GM19238 (cell line): ENCODE data around the gene DNM2.
"Not testable (repeated sequence)": the region's sequence is repeated elsewhere in the genome, so short reads cannot be mapped to it uniquely, and the experiment has no call there.

Experiments
- DNase-seq: peaks from one replicate; pipeline ENCODE4 v3.0.0; 2011; ENCODE audit warnings: low spot score; ENCODE audit not compliant: insufficient read length

The DNM2 gene

DNA sequence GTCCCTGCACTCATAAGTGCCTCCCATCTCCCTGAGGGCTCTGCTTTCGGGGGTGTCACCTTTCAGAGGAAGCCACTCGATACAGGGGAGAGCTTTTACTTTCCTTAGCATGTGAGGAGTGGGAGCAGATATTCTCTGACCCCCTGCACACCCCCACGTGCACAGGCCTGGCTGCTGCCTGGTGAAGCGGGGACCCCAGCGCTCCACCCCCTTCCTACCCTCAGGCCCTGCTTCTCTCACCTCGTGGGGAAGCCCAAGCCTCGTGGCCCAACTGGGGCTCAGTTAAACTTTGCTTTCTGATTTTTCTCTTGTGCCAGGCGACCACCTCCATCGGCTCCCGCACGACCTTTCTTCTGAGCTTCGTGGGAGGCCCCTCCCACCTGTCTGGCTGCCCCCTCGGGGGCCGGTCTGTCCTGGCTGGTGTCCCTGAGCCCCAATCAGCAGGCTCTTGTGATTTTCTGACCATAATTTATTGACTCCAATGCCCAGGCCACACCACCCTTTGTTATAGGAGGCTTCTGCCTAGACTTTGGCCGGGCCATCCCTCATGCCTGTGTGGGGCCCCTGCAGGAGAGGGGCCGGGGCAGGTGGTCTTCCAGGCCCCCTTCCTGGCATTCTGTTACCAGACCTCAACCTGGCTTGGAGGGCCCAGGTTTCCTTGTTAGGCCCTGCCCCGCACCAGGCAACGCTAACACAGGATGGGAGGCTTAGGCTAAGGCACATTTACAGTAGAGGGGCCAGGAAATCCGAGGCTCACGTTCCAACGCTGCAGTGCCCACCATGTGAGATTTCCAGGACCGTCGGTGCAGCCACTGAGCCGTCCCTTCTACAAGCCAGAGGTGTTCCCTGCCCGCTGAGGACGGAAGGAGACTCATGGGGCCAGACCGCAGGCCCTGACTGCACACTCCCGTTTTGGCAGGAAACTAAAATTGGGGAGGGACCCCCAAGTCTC, 114.4 kb downstream of the DNM2 start:
- DNase-seq, result no peak

DNA sequence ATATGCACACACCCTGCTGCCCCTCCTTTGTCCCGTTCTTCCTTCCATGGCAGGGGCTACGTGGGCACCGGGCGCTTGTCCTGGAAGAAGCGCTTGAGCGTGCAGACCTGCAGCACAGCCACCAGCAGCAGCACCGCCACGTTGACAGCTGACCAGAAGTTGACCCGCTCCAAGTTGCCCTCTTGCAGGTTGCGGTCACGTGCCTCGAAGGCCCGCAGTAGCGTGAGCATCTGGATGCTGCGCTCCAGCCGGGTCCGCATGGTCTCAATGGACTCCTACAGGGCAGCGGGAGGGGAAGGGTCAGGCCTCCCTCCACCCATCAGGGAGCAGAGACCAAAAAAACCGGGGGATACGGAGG, 115.0 kb downstream of the DNM2 start:
- DNase-seq, result no peak

DNA sequence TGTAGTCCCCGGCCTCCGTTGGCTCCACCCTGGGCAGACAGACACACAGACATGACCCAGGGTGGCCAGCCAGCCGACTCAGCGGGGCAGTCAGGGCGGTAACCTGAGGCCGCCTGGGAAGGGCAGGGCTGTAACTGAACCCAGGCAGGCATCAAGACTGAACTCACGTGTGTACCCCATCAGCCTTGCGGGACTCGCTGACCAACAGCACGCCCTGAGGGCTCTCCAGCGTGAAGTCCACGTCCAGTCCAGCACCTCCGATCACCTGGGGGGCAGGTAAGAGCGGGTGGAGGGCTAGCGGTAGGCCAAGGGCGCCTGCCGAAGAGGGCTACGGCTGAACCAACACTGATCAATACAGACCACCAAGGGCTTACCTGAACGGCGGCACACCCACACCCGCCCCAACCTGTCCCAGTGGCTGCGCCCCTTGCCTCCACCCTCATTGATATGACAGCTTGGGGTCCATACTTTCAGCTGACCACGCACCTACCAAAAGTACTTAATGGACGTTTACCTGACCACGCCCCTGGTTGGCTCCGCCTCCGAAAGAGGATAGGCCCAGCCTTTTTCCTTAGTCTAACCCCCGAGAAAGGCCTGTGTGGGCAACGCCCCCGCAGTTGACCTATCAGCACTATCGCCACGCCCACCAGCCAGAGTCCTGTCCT, 117.3 kb downstream of the DNM2 start:
- peak; percentile 99 for DNase-seq

DNA sequence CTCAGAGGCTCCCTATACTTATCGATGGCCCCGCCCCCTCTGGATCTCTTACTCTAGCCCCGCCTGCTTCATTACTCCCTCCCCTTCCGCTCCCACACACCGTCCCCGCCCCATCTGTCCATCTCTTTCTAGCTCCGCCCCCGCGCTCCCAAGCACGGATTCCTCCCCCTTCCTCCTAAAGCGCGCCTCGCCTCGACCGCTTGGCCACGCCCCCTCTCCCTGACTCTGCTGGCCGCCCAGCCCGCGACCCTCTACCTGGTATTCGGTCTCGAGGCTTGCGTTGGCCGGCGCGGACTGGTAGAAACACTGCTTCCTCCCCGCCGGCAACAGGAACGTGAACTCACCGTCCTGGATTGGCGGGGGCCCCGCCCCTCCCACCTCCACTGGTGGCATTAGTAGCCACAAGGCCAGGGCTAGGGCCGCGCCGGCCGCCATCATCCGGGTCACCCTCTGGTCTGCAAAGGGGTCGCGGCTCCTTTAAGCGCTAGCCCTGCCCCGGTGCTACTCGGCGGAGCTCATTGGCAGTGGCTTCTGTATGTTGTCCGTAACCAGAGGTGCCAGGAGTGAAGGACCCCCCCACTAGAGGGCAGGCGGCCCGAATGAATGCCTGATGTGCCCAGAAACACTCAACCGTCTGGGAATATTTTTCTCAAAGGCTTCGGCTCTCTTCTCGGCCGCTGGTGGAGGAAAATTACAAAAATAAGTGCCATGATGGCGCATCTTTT, 118.0 kb downstream of the DNM2 start, which contains the start of gene TMED1:
Gene TMED1, minus strand, starts transcription at position 459 of the 725 bp plus-strand sequence. Its CDS starts 21 bp downstream, at position 438.
- DNase-seq, result peak; percentile 98

DNA sequence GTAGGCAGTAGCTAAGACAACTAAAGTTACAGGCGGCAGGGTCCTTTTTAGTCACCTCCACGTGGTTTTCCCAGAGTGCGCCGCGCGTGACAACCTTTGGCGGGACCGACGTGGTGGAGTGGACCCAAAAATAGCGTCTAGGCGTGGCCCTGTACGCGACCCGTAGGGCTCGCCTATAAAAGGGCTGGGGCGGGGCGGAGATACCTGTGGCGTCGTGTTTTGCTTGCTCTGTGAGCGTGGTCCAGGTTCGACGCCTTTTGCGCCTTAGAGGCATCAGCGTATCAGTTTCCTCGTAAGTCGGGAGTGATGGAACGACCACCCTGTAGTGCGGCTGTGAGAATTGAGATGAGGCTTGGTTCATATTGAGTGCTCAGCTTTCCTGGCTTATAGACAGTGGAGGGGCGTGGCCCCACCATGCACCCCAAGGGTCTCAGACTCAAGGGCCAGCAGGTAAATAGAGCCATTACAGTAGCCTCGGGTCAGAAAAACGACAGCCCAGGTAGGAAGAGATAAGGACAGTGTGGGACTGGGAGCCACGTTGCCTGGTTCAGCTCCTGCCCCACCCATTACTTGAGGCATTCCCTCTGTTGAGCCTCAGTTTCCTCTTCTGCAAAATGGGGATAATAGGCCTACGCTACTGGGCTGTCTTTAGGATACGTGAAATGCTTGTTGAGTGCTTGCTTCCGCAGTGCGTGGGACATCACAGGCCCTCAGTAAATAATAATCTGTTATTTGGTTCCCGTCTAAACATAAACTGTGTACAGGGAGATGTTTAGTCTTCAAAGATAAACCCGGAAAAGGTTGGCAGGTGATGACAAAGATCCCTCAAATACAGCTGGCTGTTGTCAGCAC, 118.8 kb downstream of the DNM2 start:
- DNase-seq, result peak; percentile 82

DNA sequence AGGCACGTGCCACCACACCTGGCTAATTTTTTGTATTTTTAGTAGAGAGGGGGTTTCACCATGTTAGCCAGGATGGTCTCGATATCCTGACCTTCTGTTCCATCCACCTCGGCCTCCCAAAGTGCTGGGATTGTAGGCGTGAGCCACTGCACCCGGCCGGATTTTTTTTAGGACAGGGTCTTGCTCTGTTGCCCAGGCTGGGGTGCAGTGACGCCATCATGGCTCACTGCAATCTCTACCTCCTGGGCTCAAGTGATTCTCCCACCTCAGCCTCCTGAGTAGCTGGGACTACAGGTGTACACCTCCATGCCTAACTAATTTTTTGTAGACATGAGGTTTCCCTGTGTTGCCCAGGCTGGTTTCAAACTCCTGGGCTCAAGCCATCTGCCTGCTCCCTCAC, 119.8 kb downstream of the DNM2 start:
- not testable (repeated sequence) for DNase-seq

DNA sequence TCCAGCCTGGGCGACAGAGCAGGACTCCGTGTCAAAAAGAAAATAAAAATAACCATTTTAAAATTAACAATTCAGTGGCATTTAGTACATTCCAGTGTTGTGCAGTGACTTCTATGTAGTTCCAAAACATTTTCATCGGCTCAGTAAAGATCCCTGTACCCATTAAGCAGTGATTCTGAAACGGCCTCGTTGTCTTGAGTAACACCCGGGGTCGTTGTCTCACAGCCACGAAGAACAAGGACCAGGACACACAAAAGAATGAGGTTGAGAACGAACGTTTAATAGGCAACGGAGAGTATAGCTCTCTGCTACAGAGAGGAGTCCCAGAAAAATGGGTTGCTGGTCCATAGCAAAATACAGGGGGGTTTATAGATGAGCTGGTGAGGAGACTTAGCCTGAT, 120.5 kb downstream of the DNM2 start:
- no peak for DNase-seq

DNA sequence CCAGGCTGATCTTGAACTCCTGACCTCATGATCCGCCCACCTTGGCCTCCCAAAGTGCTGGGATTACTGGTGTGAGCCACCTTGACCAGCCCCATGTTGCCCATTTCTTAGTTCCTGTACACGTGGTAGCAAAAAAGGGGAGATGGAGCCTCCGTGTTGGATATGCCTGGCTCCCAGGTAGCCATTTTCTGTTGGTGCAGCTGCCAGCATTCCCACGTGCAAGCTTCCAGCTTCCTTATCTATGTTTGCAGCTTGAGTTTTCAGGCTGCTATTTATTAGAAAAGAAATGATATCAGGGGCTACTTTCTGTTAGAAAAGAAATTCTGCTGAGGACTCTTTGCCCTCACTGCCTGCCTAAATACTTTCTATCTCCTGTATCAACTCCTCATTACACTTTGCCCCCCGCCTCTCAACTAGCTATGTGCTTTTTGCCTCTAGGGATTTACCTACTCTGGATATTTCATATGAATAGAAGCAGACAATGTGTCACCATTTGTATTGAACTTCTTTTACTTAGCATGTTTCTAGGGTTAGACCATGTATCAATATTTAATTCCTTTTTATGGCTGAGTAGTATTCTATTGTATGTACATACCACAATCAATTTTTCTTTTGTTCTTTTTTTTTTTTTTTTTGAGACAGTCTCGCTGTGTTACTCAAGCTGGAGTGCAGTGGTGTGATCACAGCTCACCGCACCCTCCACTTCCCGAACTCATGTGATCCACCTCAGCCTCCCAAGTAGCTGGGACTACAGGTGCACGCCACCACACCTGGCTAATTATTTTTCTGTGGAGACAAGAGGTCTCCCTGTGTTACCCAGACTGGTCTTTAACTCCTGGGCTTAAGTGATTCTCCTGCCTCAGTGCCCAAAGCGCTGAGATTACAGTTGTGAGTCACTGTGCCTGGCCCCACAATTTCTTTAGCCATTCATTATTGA, 121.5 kb downstream of the DNM2 start:
- no peak for DNase-seq

DNA sequence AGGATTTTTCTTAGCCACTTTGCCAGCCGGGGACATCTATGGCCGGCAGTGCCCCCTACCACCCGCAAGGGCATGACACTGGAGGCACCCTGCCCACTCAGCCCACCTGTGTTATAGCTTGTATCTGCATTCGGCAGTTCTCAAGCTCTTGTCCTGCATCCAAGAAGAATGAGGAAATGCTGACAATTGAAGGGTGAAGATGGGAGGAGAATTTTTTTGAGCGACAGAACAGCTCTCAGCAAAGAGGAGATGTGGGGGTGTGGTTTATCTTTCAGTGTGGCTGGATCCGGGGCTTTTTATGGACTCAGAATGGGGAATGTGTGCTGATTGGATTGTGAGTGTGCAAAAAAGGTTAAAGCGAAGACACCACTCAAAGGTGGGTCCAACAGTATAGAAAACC, 124.9 kb downstream of the DNM2 start:
- DNase-seq, result no peak

DNA sequence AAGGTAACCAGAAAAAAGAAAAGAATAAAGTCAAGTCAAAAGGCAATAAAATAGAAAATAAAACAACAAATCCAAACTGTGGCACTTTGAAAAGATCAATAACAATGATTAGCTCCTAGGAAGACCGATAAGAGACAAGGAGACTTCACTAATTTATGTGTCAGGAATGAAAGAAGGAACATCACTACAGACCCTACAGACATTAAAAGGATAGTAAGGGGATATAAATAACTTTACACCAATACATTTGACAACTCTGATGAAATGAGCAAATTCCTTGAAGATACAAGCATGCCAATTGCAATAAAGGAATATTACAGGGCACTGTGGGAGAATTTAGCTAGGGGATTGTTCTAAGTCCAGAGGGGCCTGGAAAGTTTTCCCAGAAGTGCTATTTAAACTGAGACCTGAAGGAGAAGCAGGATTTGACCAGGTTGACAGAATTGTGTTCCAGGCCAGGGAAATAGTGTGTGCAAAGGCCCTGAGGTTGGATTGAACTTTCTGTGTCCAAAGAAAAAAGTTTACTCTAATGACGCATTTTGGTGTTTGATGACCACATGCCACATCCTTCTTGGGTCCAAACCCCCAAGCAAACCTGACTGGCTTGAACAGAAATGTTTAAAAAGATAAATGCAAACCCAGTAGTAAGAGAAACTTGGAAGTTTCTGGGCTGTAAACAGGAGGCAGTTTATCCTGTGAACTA, 128.8 kb downstream of the DNM2 start:
- DNase-seq, result no peak

DNA sequence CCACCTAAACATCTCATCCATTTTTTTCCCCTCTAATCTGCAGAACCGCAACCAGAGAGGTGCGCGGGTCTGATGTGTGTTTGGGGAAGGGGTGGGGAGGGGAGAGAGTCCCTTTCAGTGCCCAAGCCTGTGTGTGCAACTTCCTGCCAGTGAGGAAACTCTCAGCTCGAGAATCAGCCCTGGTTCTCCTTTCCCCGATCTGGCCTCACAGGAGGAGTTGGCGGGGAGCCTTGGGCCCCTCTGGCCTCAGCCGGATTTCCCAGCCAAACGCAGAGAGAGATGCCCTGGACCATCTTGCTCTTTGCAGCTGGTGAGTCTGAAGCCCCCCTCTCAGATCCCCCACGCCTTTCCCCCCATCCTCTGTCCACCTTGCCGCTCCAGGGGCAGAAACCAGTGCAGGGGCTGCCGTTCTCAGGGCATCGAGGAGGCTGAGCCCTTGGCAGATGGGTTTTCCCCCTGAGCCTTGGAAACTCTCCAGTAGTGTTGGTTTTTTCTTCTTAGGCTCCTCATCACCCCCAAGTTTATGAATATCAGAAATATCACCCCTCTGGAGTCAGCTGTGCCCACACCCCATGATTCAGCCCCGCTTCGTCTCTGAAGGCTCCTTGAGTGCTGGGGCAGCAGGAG, 130.5 kb downstream of the DNM2 start, which contains the start of gene C19orf38:
Gene C19orf38, plus strand, starts transcription at position 186 of the 627 bp plus-strand sequence. Its CDS starts 94 bp downstream, at position 280.
- no peak for DNase-seq

DNA sequence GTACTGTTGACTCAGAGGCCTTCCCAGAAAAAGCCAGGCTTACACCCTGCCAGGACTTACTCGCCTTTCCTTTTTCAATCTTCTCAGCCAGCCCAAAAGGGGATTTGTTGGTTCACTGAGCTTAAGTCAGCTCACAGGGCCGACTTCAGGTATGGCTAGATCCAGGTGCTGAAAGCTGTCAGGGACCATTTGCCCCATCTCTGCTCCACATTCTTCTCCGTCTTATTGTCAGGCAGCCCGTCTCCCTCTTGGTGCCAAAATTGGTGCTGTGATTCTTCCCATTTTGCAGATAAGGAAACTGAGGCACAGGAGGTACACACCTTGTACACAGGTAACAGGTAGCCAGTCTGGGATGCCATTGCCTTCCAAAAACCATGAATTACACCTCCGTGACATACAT, 132.8 kb downstream of the DNM2 start:
- no peak for DNase-seq

DNA sequence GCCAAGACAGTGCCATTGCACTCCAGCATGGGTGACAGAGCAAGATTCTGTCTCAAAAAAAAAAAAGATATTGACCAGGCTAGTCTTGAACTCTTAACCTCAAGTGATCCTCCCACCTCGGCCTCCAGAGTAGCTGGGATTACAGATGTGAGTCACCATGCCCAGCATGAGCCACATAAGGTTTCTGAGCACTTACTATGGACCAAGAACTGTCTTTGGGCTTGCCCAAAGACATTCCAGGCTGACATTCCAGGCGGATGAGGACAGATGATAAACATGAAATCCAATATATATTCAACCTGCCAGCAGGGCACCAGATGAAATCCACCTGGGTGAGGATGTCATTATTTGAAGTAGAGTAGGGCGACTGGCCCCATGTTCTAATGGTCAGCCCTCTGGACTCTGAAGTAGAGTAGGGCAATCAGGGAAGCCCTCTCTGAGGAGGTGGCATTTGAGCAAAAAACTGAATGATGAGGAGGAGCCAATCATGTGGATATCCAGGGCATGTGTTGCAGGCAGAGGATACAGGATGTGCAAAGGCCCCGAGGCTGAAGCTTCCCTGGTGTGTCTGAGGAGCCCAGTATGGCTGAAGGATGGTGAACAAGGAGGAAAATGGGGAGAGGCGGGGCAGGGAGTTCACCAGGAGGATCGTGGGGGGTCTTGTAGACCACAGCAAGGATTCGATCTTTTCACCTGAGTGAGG, 134.4 kb downstream of the DNM2 start:
- no peak for DNase-seq

DNA sequence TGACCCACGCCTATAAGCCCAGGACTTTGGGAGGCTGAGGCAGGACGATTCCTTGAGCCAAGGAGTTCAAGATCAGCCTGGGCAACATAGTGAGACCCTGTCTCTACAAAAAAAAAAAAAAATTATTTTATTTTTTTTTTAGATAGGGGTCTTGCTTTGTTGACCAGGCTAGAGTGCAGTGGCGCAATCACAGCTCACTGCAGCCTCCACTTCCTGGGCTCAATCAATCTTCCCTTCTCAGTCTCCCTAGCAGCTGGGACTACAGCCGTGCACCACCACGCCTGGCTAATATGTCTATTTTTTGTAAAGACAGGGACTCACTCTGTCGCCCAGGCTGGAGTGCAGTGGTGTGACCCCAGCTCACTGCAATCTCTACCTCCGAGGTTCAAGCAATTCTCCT, 135.1 kb downstream of the DNM2 start:
- no peak for DNase-seq

DNA sequence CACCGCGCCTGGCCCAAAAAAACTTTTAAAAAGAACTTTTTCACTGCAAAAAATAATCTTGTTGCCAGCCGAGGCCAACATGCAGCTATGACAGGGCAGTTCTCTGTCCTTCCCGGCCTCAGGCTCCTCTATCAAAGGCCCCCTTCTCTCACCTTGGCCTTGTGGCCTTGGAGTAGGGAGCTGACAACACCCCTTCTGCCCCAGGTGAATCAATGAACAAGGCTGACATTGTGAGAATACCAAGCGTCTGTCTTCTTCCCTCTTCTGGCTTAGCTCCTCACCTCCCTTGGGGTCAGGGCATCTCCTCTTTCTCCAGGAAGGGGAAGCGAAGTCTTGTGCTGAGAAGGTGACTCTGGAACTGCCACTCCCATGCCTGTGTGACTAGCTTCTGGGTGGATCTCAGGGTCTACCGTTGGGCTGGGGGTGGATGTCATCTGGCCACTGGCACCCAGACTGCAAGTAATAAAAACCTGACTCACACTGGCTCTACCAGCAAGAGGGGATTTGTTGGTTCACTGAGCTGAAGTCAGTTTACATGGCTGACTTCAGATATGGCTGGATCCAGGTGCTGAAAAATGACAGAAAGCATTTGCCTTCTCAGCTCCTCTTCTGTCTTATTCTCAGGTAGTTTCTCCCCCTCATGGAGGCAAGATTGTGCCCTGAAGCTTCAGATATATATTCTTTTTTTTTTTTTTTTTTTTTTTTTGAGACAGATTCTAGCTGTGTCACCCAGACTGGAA, 136.6 kb downstream of the DNM2 start:
- no peak for DNase-seq

DNA sequence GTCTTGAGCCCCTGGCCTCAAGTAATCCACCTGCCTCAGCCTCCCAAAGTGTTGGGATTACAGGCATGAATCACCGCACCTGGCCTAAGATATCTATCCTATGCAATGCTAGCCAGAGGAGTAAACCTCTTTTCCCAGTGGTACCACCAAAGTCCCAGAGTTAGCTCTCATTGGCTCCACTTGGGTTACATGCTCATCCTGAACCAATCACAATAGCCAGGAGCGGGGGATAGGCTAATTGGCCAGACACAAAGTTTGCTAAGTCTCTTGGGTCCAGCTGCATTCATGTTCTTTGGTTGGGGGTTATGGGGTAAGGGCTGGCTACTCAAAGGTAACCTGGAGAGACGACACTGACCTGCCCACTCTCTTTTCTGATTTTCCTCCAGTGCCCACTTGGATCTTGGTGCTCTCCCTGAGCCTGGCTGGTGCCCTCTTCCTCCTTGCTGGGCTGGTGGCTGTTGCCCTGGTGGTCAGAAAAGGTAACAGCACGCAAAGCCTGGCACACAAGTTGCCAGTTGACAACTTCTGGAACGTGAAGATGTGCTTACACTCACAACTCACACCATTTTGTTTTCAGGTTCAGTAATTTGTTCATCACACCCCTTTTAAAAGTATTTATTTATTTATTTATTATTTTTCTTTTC, 138.1 kb downstream of the DNM2 start:
- DNase-seq, result no peak

DNA sequence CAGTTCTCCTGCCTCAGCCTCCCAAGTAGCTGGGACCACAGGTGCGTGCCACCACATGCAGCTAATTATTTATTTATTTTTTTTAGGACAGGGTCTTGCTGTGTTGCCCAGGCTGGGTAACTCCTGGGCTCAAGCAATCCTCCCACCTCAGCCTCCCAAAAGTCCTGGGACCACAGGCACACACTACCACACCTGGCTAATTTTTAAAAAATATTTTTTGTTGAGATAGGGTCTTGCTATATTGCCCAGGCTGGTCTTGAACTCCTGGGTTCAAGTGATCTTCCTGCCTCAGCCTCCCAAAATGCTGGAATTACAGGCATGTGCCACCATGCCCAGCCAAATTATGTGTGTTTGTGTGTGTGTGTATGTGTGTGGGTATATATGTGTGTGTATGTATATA, 139.0 kb downstream of the DNM2 start:
- not testable (repeated sequence) for DNase-seq
